HG03558 (cell line): ENCODE data around the gene ATG16L2.
"Not testable (repeated sequence)": the region's sequence is repeated elsewhere in the genome, so short reads cannot be mapped to it uniquely, and the experiment has no call there.

Source experiments
- ATAC-seq: cut with Tn5 transposase; IDR thresholded peaks from one replicate; pipeline ENCODE4 v1.9.1; 2021; ENCODE audit warnings: moderate number of reproducible peaks; ENCODE audit not compliant: unreplicated experiment; ENCODE audit errors: extremely low read depth

Gene ATG16L2

DNA sequence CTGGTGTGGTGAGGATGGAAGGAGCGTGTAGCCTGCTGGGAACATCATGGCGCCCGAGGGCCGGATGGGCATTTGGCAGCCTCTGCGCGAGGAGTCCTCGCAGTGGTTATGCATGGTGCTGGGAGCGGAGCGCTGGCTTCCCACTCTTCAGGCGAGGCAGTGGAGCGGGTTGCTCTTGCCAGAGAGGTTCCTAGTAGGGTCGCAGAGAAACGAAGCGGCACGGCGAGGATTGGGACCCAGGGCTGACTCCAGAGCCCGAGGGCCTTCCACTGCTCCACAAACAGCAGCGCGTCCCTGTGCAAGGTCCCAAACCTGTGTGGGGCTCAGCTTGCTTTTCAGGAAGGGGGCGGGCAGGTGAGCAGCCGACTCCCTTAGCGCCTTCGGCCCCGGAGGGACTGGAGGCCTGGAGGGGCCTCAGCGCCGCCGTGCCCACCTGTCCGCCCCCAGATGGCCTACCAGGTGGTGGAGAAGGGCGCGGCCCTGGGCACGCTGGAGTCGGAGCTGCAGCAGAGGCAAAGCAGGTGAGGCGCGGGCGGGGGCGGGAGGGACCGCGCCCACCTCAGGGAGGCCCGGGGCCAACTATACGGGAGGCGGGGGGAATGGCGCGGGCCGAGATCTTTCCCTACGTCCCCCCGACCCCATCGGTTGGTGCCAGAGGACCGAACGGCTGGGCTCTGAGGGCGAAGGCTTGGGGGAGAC lies 7.2 kb downstream of the ATG16L2 start:
- ATAC-seq = no peak

DNA sequence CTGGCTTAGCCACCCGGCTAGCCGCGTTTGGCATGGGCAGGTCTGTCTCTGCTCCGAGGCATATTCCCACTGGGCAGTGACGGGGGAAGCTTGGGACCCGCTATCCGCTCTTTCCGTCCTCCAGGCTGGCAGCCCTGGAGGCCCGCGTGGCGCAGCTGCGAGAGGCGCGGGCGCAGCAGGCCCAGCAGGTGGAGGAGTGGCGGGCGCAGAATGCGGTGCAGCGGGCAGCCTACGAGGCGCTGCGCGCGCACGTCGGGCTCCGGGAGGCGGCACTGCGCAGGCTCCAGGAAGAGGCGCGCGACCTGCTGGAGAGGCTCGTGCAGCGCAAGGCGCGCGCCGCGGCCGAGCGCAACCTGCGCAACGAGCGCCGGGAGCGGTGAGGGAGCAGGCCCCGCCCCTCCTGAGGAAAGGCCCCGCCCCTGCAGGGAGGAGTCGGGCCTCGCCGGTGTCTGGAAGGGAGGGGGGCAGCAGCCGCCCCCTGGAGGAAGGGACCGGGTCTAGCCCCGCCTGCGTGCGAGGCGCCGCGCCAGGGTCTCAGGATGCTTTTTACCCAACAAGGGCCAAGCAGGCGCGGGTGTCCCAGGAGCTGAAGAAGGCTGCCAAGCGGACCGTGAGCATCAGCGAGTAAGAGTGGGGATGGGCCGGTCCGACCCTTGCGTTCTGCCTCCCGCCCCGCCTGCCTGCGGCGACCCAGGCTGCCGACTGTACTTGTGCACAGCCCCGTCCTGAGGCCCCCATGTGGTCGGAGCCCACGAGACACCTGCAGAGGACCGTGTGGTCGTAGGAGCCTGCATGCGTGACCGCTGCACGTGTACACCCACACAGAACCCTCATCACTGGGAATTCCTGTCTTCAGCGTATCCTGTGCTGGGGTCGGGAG lies 7.9 kb downstream of the ATG16L2 start:
- peak; percentile 43 for ATAC-seq

DNA sequence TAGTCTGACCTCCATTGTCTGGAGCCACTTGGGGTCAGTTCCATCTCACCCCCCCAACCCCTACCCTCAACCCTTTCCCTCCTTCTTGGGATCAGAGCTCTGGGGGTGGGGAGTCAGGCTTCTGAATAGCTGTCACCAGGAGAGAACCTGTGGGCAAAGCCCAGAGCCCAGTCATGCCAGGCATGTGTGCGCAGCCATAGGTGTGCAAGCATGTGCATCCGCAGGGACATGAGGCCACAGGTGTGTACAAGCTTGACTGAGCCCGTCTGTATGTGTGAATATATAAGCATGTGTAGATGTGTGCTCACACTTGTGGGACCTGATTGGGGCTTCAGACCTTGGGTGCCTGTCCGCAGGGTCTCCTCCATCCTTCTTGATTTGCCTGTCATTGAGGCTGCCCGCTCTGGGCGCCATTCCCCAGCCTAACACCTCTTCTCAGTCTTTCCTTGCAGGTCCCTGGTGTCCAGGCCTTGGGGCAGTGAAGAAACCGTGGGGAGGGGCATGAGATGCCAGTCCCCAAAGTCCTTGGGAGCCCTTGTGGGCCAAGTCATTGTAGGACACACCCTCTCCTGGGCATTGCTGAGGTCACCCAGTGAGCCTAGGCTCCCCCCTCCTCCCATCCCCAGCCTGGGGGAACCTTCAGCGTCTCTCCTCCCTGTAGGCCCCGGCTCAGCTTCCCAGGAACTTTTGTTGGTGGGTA lies 9.0 kb downstream of the ATG16L2 start:
- ATAC-seq = no peak

DNA sequence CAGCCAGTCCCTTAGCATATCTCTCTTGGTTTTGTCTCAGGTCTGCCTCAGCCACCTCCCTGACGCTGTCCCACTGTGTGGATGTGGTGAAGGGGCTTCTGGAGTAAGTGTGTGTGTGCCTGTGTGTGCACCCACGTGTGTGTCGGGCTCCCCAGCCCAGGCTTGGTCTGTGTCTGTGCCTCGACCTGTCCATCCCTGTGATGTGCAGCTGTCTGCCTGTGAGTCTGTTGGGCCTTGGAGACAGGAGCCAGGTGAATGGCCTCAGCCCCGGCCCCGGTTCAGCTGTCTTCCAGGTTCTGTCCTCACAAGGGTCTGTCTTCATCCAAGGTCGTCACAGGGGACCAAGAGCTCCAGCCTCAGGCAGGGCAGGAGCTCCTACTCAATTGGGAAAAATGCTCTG lies 9.8 kb downstream of the ATG16L2 start:
- no peak for ATAC-seq

DNA sequence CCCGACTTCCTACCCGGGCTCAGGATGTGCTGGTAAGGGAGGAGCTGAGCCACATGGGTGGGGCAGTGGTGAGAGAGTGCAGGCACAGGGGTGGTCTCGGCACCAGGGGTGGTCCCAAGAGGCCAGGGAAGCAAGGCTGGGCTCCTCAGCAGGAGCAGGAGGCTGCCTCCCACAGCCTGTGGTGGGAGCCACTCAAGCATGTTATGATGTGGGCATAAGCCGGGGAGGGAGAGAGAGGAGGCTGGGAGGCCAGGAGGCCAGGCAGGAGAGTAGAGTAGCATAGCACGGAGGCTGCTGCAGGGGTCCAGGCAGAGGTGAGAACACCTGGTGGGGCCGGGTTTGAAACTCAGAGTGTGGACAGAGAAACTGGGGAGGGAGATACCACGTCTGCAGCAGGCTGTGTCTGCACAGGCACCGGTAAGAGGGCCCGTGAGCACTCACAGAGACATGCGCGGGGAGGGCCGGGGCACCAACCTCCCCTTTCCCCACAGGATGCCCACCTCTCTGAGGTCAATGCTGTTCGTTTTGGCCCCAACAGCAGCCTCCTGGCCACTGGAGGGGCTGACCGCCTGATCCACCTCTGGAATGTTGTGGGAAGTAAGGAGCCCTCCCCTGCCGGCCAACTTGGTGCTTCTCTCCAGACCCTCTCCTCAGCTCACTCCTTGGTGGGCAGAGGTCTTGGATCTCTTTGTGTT lies 10.7 kb downstream of the ATG16L2 start:
- ATAC-seq = no peak

DNA sequence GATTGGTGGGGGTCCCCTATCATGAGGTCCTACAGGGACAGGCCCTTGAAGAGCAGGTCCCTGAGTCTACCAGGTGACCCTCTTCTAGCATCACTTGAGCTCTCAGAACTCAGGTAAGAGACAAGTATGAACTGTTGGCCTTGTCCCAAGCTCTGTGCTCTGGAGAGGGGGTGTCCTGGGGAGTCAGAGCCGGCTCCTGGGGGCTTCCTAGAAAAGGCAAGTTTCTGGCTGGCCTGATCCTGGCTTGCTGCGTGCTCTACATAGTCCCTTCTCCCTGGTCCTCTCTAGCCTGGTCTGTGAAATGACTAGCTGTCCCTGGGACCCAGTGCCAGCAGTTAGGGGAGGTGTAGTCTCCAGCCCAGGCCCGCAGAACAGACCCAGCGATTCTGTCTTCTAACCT lies 11.4 kb downstream of the ATG16L2 start:
- no peak for ATAC-seq

DNA sequence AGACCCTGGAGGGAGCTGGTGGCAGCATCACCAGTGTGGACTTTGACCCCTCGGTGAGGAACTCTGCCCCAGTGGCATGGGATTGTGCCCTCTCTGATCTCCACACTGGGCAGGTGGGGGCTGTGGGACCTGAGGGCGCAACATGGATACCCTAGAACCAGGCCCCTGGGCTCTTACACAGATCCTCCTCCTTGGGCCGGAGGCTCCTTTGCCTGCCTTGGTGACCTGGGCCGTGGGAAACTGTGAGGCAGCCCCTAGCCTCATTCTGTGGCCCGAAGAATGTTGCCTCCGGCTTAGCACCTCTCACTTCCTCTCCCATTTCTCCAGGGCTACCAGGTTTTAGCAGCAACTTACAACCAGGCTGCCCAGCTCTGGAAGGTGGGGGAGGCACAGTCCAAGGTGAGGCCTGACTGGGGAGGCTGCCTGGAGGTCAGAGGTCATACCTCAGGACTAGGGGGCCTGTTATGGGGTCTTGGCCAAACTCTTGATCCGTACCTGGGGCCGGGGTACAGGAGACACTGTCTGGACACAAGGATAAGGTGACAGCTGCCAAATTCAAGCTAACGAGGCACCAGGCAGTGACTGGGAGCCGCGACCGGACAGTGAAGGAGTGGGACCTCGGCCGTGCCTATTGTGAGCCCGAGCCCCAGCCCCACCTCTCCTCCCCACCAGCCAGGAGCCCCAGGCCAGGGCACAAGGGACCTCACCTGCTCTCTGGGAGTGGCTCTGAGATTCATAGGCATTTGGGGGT lies 12.2 kb downstream of the ATG16L2 start:
- no peak for ATAC-seq

DNA sequence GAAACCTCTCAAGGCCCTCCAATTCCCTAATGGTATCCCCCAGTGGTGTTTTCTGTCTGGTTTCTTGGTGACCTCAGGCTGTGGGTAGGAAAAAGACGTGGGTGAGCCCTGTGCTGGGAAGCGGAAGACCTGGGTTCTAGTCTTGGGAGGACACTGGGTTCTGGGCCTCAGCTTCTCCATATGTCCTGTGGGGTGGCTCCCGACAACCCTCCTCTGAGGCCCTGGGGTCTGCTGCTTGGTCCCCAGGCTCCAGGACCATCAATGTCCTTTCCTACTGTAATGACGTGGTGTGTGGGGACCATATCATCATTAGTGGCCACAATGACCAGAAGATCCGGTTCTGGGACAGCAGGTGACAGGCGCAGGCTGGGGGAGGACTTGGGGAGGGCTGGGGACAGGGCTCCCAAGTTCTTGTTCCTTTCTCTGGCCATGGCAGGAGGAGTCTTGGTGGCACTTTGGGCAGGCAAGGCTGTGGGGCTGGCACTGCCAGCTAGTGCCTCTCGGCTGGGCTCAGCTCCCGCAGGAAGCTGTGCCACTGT lies 12.8 kb downstream of the ATG16L2 start:
- ATAC-seq = no peak

DNA sequence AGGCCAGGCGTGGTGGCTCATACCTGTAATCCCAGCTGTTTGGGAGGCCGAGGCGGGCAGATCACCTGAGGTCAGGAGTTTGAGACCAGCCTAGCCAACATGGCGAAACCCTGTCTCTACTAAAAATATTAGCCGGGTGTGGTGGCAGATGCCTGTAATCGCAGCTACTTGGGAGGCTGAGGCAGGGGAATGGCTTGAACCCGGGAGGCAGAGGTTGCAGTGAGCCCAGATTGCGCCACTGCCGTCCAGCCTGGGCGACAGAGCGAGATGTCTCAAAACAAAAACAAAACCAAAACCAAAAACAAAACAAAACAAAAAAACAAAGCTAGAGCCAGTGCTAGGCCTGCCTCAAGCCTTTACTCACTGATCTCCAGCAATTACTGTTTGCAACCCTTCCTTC lies 13.4 kb downstream of the ATG16L2 start:
- ATAC-seq = not testable (repeated sequence)

DNA sequence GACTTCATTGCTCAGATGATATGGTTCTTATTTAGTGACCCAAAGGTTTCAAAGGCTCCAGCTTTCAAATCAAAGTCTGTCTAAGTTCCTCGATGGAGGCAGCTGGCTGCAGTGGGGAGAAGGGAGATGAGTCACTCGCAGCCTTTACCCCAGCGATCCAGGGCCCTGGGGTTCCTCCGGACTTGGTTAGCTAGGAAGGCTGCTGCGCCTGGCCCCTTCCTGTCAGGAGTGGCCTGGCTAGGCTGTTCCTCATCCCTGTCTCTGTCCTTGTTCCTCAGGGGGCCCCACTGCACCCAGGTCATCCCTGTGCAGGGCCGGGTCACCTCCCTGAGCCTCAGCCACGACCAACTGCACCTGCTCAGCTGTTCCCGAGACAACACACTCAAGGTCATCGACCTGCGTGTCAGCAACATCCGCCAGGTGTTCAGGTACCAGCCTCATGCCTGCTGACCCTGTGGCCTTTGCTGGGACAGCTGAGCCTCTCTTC lies 13.9 kb downstream of the ATG16L2 start:
- no peak for ATAC-seq

DNA sequence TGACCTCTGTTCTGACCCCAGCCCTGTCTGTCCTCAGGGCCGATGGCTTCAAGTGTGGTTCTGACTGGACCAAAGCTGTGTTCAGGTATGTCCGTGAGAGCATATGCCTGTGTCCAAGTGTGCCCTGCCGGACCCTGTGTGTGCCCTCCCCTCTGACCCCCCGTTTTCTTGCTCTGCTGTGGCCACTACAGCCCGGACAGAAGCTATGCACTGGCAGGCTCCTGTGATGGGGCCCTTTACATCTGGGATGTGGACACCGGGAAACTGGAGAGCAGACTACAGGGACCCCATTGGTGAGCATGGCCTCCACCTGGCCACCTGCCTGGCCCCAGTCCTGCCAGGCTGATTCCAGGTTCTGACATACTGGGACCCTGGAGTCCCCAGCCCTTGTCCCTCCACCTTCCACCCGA lies 14.5 kb downstream of the ATG16L2 start:
- no peak for ATAC-seq

DNA sequence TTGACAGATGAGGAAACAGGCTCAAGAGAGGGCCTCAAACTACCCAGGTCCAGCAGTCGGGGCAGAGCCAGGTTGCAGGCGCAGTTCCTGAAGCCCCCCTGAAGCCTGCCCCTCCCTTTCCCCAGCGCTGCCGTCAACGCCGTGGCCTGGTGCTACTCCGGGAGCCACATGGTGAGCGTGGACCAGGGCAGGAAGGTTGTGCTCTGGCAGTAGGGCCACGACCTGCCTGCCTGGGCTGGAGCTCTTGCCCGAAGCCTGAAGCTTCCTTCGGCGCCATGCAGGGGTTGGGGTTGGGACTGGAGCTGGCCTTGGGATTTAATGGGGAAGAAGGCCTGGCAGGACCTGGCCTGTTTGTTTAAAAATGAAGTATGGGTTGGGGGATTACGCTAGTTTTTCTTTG lies 15.0 kb downstream of the ATG16L2 start:
- ATAC-seq = no peak

DNA sequence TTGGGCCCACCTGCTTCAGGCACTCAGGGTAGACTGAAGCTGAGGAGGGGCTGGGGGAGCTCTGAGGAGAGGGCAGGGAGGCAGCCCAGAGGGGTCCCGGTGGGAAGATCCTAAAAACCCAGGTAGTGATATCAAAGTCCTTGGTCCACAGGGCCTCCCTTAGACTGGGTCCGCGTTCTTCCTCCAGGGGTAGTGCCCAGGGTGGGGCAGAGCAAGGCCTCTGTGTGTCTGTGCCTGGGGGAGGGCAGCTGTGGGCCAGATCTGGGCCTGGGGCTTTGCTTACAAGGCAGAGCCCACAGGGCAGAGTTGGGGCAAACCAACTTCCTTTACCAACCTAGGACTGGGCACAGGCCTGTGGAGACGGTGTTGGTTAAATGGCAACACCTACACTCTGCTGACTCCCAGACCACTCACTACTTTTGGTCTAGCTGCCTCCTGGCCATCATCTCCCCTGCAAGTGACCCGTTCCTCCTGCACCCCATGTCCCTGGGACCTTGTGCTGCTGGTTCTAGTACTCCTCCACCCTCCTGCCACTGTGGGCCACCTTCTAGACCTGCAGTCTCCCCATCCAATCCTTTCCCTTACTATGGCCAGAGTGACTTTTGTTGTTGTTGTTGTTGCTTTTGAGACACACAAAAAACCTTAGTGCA lies 15.8 kb downstream of the ATG16L2 start:
- no peak for ATAC-seq

DNA sequence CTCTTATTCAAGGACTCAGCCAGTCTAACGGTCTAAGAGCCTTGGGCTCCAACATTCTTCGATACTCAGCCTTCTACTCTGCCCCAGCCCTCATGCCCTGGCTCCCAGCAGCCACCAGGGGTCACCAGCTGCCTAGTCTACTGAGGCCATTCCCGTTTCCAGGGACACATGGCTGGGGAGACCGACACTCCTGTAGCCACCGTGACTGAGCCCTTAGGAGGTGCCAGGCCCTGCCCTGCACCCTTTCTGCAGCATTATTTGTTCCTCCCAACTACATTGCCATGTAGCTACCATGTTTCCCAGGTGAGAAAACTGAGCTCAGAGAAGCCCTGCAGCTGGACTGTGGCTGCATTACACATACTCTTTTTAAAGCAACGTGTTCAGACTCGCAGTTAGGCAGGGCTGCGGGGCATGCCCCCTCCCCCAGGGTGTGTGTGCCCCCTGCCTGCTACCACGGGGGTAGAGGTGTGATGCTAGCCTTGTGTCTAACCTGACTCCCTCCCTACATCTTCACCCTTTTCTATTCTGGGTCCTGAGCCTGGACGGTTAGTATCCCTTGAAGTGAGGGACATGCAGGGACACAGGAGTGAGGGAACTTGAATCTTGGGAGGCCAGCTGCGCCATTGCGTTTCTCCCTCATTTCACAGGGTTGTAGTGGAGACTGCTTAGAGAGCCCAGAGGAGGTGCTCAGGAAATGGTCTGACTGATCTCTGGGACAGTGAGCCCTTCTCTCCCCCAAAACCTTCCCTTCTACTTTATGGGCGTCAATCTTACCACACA lies 17.5 kb downstream of the ATG16L2 start:
- no peak for ATAC-seq

DNA sequence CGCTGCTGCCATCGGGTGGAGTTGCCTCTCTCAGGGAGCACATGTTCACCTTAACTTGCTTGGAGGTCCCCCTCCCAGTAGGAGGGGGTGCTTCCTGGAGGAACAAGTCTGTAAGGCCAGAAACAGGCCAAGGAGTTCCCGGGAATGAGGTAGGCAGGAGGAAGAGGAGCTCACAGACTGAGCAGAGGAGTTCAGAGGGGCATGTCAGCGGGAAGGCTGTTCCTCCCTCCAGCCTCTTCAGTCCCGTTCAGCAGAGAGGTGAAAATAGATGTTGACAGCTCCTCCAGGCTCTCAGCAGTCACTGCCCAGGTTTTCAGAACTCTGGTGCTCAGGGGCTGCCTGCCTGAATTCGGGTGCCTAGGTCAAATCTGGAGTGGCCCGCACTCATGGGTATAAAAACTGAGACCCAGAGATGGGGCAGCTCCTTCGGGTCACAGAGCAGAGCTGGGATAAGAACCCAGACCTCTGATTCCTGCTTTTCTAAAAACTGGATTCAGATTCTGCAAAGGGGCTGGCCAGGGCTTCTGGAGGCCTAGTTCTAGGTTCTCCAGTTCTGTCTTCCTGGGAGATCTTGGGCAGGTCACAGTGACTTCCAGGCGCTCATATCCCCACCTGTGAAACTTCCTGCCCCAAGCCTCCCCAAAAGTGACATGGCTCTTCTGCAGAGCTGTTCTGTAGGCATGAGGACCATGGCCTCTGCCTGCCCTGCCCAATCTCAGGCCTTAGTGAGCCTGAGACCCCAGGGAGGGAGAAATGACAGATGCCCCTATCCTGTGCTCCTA lies 18.3 kb downstream of the ATG16L2 start:
- ATAC-seq = no peak

DNA sequence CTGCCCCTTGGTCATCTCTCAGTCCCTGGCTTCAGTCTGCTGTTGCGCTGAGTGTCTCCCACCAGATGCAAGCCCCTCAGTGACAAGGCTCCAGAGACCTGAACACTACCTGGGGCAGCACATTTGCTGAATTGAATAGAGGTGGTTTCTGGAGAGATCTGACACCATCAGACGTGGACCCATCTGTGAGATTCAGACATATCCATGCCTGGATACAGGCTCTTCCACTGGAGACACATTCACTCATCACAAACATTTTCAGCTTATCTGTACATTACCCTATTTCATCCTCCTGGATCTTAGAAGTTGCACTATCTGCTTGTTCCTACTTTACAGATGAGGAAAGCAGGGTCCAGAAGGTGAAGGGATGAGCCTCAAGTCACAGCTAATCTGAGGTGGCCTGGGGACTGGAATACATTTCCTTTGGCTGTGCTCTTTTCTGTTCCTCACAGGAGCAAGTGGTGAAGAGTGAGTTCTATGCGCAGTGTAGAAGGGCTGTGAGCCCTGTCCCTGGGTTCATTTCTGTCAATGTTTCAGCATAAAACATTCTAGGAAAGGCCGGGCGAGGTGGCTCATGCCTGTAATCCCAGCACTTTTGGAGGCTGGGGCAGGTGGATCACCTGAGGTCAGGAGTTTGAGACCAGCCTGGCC lies 19.0 kb downstream of the ATG16L2 start:
- no peak for ATAC-seq
